K562 (cell line): ENCODE results near the gene FADS1. TPM values are rescaled to one million over a fixed set of nuclear protein-coding genes. Genes with fewer than 3 reads are reported as not detected.

ENCODE experiments used
- ATF6 ChIP-seq: sonication (generic); formaldehyde crosslinking; IDR thresholded peaks from 2 replicates; pipeline ENCODE4 v1.4.0; 2020; ENCODE audit warnings: mild to moderate bottlenecking, missing genetic modification reagents
- CREM ChIP-seq: IDR thresholded peaks from 2 replicates; pipeline ENCODE4 v1.6.1; 2014; ENCODE audit warnings: antibody characterized with exemption, low read depth
- E2F4 ChIP-seq: sonication (generic); formaldehyde crosslinking; IDR thresholded peaks from 2 replicates; pipeline ENCODE4 v1.8.0; 2022; ENCODE audit warnings: mild to moderate bottlenecking, low read depth, missing genetic modification reagents
- EGR1 ChIP-seq: fragments of 450-650 bp; conservative IDR thresholded peaks from 2 replicates; pipeline ENCODE4 v1.6.1; 2017; ENCODE audit warnings: mild to moderate bottlenecking
- ESRRA ChIP-seq: fragments of 450-650 bp; IDR thresholded peaks from 2 replicates; pipeline ENCODE4 v1.6.1; 2014; ENCODE audit warnings: low read depth, mild to moderate bottlenecking, moderate library complexity, borderline replicate concordance
- ETS1 ChIP-seq: conservative IDR thresholded peaks from 2 replicates; pipeline ENCODE4 v1.6.1; 2011; ENCODE audit warnings: low read depth, mild to moderate bottlenecking, low read length; ENCODE audit not compliant: control insufficient read depth
- ETS2 ChIP-seq: IDR thresholded peaks from 2 replicates; pipeline ENCODE4 v1.6.1; 2016; ENCODE audit warnings: borderline replicate concordance, missing genetic modification characterization, mild to moderate bottlenecking, moderate library complexity, missing compliant biosample characterization; ENCODE audit not compliant: poor library complexity, severe bottlenecking
- LARP7 ChIP-seq: fragments of 450-650 bp; IDR thresholded peaks from 2 replicates; pipeline ENCODE4 v1.6.1; 2016
- MTA3 ChIP-seq: fragments of 450-650 bp; formaldehyde crosslinking; IDR thresholded peaks from 2 replicates; pipeline ENCODE4 v1.6.1; 2017; ENCODE audit warnings: mild to moderate bottlenecking, borderline replicate concordance
- SFPQ ChIP-seq: fragments of 200-400 bp; formaldehyde crosslinking; IDR thresholded peaks from 2 replicates; pipeline ENCODE4 v1.6.1; 2017; ENCODE audit warnings: mild to moderate bottlenecking, low read depth, low read length, moderate library complexity
- UBTF ChIP-seq, 2 experiments: IDR thresholded peaks; 2 replicates each; pipeline ENCODE4 v1.6.1; 2012; ENCODE audit warnings: improper control_type of control experiment in 2 of 2, low read depth in 2 of 2, low read length in 2 of 2, borderline replicate concordance in 1 of 2
- ZNF277 ChIP-seq: fragments of 250-450 bp; sonication (Bioruptor Pico); IDR thresholded peaks from 2 replicates; pipeline ENCODE4 v1.8.0; 2022; ENCODE audit warnings: inconsistent platforms, mild to moderate bottlenecking, moderate library complexity, borderline replicate concordance
- ZNF644 ChIP-seq: fragments of 200-800 bp; sonication (Bioruptor generic); IDR thresholded peaks from 2 replicates; pipeline ENCODE4 v1.6.1; 2016; ENCODE audit warnings: low read depth, missing genetic modification characterization, missing compliant biosample characterization
- polyA plus RNA-seq, 8 experiments: library from polyadenylated mRNA; depleted of rRNA in 4 of 8; stranded (reverse) in 5 of 8; unstranded in 3 of 8; fragments of >200 nt; fragmentation: Nextera tagmentation in 2 of 8; fragmentation: Illumina TruSeq in 1 of 8; extraction: Ambion mirVana in 2 of 8; extraction: Trizol in 1 of 8; gene quantifications; 2 replicates each; pipeline versions ENCODE4 v1.2.1 to v1.2.3, GENCODE V29; 2011 to 2014; ENCODE audit warnings: inconsistent platforms in 1 of 8, missing spikeins in 1 of 8
- total RNA-seq, 7 experiments: library from RNA; depleted of rRNA in 6 of 7; stranded (reverse); fragments of >200 nt in 6 of 7; fragmentation: Illumina TruSeq in 2 of 7; extraction: Trizol in 2 of 7; gene quantifications; 2 replicates each; pipeline versions ENCODE4 v1.2.1 to v1.2.3, GENCODE V29; 2011 to 2021; ENCODE audit warnings: low replicate concordance in 1 of 7

The FADS1 gene
- total and polyA plus RNA-seq, 9 of the 15 experiments (the other 6 are each of a cell fraction or from before 2014, with no cell fraction given) = 110 to 864 (median 364) TPM

GRCh38 chr11:61764606-61765260 lies 52.1 kb downstream of the FADS1 start (continued):
- 0 out of 2 replicates have a peak, but pooled peaks have one; percentile 33 for TF ChIP-seq MTA3
- peak; percentile 85 for TF ChIP-seq CREM
- TF ChIP-seq ZNF644 (tag) = no peak
- no peak for TF ChIP-seq LARP7
- TF ChIP-seq SFPQ = no peak
- no peak for TF ChIP-seq E2F4
- no peak for TF ChIP-seq ATF6 (CRISPR knock-in tag)
- no peak for TF ChIP-seq ETS2 (tag)
- no peak for TF ChIP-seq UBTF (IDR thresholded peaks at IDR 0.05; ENCODE audit: borderline replicate concordance in 1 of 2, low read depth in 2 of 2, low read length in 2 of 2)
- TF ChIP-seq ETS1 = no peak
- peak; percentile 34; the same call in 1 of the 2 replicates for TF ChIP-seq EGR1
- no peak for TF ChIP-seq ZNF277 (CRISPR knock-in tag)
- peak; percentile 97 for TF ChIP-seq ESRRA
